Measurements from ENCODE around the gene CELA3A.
"Not testable (repeated sequence)": the region's sequence is repeated elsewhere in the genome, so short reads cannot be mapped to it uniquely, and the experiment has no call there.

DNA sequence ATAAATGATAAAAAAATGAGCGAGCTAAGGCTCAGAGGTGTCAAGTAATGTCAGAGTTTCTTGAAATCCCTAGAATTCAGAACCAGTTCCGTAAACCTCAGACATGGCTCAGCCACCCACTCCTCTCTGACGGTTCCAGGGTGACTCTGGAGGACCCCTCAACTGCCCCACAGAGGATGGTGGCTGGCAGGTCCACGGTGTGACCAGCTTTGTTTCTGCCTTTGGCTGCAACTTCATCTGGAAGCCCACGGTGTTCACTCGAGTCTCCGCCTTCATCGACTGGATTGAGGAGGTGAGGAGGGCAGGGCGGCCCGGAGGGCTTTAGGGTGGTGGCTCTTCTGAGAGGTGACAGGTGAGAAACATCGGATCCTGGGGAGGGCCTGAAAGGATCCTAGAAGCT is 8.1 kb downstream of the CELA3A start:
- TF ChIP-seq, protein P1, sequence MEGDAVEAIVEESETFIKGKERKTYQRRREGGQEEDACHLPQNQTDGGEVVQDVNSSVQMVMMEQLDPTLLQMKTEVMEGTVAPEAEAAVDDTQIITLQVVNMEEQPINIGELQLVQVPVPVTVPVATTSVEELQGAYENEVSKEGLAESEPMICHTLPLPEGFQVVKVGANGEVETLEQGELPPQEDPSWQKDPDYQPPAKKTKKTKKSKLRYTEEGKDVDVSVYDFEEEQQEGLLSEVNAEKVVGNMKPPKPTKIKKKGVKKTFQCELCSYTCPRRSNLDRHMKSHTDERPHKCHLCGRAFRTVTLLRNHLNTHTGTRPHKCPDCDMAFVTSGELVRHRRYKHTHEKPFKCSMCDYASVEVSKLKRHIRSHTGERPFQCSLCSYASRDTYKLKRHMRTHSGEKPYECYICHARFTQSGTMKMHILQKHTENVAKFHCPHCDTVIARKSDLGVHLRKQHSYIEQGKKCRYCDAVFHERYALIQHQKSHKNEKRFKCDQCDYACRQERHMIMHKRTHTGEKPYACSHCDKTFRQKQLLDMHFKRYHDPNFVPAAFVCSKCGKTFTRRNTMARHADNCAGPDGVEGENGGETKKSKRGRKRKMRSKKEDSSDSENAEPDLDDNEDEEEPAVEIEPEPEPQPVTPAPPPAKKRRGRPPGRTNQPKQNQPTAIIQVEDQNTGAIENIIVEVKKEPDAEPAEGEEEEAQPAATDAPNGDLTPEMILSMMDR (IDR thresholded peaks at IDR 0.05) = not testable (repeated sequence)
- not testable (repeated sequence) for TF ChIP-seq POLR2A (IDR thresholded peaks at IDR 0.05)
